KMS-11 (cell line): Measurements from ENCODE around the gene USP10.

Source experiments
- H2AFZ ChIP-seq: fragments of 200-600 bp; sonication (generic); 2 replicates; pipeline ENCODE4 v1.6.1; 2016; ENCODE audit warnings: antibody characterized with exemption, mixed run types, low read depth
- H3K27ac ChIP-seq: fragments of 200-600 bp; sonication (generic); 2 replicates; pipeline ENCODE4 v1.6.1; 2016; ENCODE audit warnings: mild to moderate bottlenecking, mixed run types
- H3K27me3 ChIP-seq: fragments of 200-600 bp; sonication (generic); 2 replicates; pipeline ENCODE4 v1.6.1; 2017; ENCODE audit warnings: mild to moderate bottlenecking, low read depth, mixed run types, moderate library complexity; ENCODE audit not compliant: insufficient read depth
- H3K36me3 ChIP-seq: fragments of 200-600 bp; sonication (generic); 2 replicates; pipeline ENCODE4 v1.6.1; 2017; ENCODE audit warnings: mild to moderate bottlenecking, mixed run types; ENCODE audit not compliant: insufficient read depth
- H3K4me1 ChIP-seq: fragments of 200-600 bp; sonication (generic); 2 replicates; pipeline ENCODE4 v1.6.1; 2016; ENCODE audit warnings: mild to moderate bottlenecking, low read depth, mixed run types; ENCODE audit not compliant: poor library complexity, severe bottlenecking
- H3K4me2 ChIP-seq: fragments of 200-600 bp; sonication (generic); 2 replicates; pipeline ENCODE4 v1.7.0; 2016; ENCODE audit warnings: mild to moderate bottlenecking, mixed run types
- H3K4me3 ChIP-seq: fragments of 200-600 bp; sonication (generic); IDR thresholded peaks from 2 replicates; pipeline ENCODE4 v1.6.1; 2017; ENCODE audit warnings: low read depth, low read length, mixed read lengths; ENCODE audit not compliant: insufficient read depth
- H3K79me2 ChIP-seq: fragments of 200-600 bp; sonication (generic); 2 replicates; pipeline ENCODE4 v1.6.1; 2016; ENCODE audit warnings: low read depth, mixed run types; ENCODE audit not compliant: insufficient read depth
- H3K9ac ChIP-seq: fragments of 200-600 bp; sonication (generic); 2 replicates; pipeline ENCODE4 v1.6.1; 2016; ENCODE audit warnings: mild to moderate bottlenecking, mixed run types
- H4K20me1 ChIP-seq: fragments of 200-600 bp; sonication (generic); 2 replicates; pipeline ENCODE4 v1.6.1; 2016; ENCODE audit warnings: mild to moderate bottlenecking, mixed run types; ENCODE audit not compliant: insufficient read depth
- CTCF ChIP-seq: fragments of 200-600 bp; sonication (generic); conservative IDR thresholded peaks from 2 replicates; pipeline ENCODE4 v1.6.1; 2017; ENCODE audit warnings: low read depth, mild to moderate bottlenecking, antibody characterized with exemption, low read length, moderate library complexity, mixed read lengths

The USP10 gene

GRCh38 chr16:84699147-84699711 is 571 bp upstream of the USP10 start:
- peak overlapping the region; percentile 84 for H2AFZ ChIP-seq
- H3K4me3 ChIP-seq = no peak overlapping the region
- H3K4me1 ChIP-seq = peaks cover 29% of the 10 kb centered on the region
- H3K9ac ChIP-seq = peak overlapping the region; percentile 39; the same call in 1 of the 2 replicates
- no peak for TF ChIP-seq CTCF
- no peak overlapping the region for H3K27ac ChIP-seq
- H3K36me3 ChIP-seq = no peaks in the 10 kb centered on the region
- H3K79me2 ChIP-seq = peaks cover 42% of the 10 kb centered on the region
- H3K27me3 ChIP-seq = no peaks in the 10 kb centered on the region
- H4K20me1 ChIP-seq = peaks cover 39% of the 10 kb centered on the region
- peak overlapping the region; percentile 75 for H3K4me2 ChIP-seq

GRCh38 chr16:84700446-84701300 is 873 bp downstream of the USP10 start:
- no peak for TF ChIP-seq CTCF
- Histone ChIP-seq H3K4me2 (peak overlapping the region; percentile 86), H3K27ac (peak overlapping the region; percentile 62), H3K4me1 (peaks cover 29% of the 10 kb centered on the region), H3K4me3 (peak overlapping the region; percentile 58), H4K20me1 (peaks cover 52% of the 10 kb centered on the region), H3K9ac (peak overlapping the region; percentile 84), H2AFZ (0 out of 2 replicates have a peak overlapping the region, but pooled peaks have one; percentile 32), H3K27me3 (no peaks in the 10 kb centered on the region), H3K36me3 (no peaks in the 10 kb centered on the region), H3K79me2 (peaks cover 56% of the 10 kb centered on the region)

GRCh38 chr16:84703681-84704080 is 3.9 kb downstream of the USP10 start:
- H3K79me2 ChIP-seq = peaks cover 85% of the 10 kb centered on the region
- H3K4me1 ChIP-seq = peaks cover 29% of the 10 kb centered on the region
- no peak overlapping the region for H3K4me3 ChIP-seq
- no peak overlapping the region for H3K27ac ChIP-seq
- no peak overlapping the region for H2AFZ ChIP-seq
- no peak overlapping the region for H3K4me2 ChIP-seq
- H4K20me1 ChIP-seq = peaks cover 75% of the 10 kb centered on the region
- H3K36me3 ChIP-seq = no peaks in the 10 kb centered on the region
- TF ChIP-seq CTCF = no peak
- H3K27me3 ChIP-seq = no peaks in the 10 kb centered on the region
- H3K9ac ChIP-seq = no peak overlapping the region

- no peak overlapping the region for H2AFZ ChIP-seq
- no peaks in the 10 kb centered on the region for H3K36me3 ChIP-seq
- H3K27ac ChIP-seq = no peak overlapping the region
- H4K20me1 ChIP-seq = peaks cover 81% of the 10 kb centered on the region
- no peak overlapping the region for H3K9ac ChIP-seq
- H3K4me1 ChIP-seq = peaks cover 26% of the 10 kb centered on the region
- no peaks in the 10 kb centered on the region for H3K27me3 ChIP-seq
- H3K79me2 ChIP-seq = peaks cover 91% of the 10 kb centered on the region
- H3K4me3 ChIP-seq = no peak overlapping the region
- no peak overlapping the region for H3K4me2 ChIP-seq
- no peak for TF ChIP-seq CTCF
Observed at GRCh38 chr16:84704253-84704652, 4.5 kb downstream of the USP10 start.
